IMR-90 (cell line): ENCODE data around the gene PTPRU. TPM values are rescaled to one million over a fixed set of nuclear protein-coding genes. Genes with fewer than 3 reads are reported as not detected.

Experiments used
- ATAC-seq: fragments of 200-7000 bp; cut with Tn5 transposase; 2 replicates; pipeline ENCODE4 v1.9.1; 2020; ENCODE audit warnings: low read depth, mild to moderate bottlenecking, moderate library complexity
- BruUV-seq: library from RNA; stranded (reverse); fragments of 400-500 nt; replicated peaks from 2 replicates; lab custom pipeline; 2021; lab: Mats Ljungman, UMichigan
- CTCF ChIA-PET: fragments of 300-600 bp; formaldehyde crosslinking; extraction: SDS; loops from one replicate; lab custom pipeline; 2021; ENCODE audit warnings: antibody characterized with exemption; lab: Yijun Ruan, JAX
- POLR2A ChIA-PET: fragments of 300-600 bp; sonication (Branson Sonifier 250); formaldehyde crosslinking; loops from one replicate; lab custom pipeline; 2022; ENCODE audit warnings: antibody characterized with exemption; ENCODE audit not compliant: unreplicated experiment; lab: Charles Lee
- DNase-seq: peaks from one replicate; pipeline ENCODE4 v3.0.0; 2013
- H2AFZ ChIP-seq: replicated peaks from 2 replicates; pipeline ENCODE3; 2013; ENCODE audit warnings: low read length, mild to moderate bottlenecking; ENCODE audit not compliant: poor library complexity
- H2AK5ac ChIP-seq: 2 replicates; pipeline ENCODE4 v1.6.1; 2013; ENCODE audit warnings: low read depth, low read length, inconsistent platforms
- H2AK9ac ChIP-seq: replicated peaks from 2 replicates; pipeline ENCODE3; 2013; ENCODE audit warnings: mild to moderate bottlenecking, low read depth, low read length, moderate library complexity; ENCODE audit not compliant: poor library complexity
- H2BK120ac ChIP-seq: 2 replicates; pipeline ENCODE4 v1.6.1; 2013; ENCODE audit warnings: low read depth, low read length, inconsistent platforms
- H2BK15ac ChIP-seq: 3 replicates; pipeline ENCODE4 v1.6.1; 2013; ENCODE audit warnings: low read depth, low read length, inconsistent platforms
- H2BK20ac ChIP-seq: 2 replicates; pipeline ENCODE4 v1.6.1; 2013; ENCODE audit warnings: low read depth, mild to moderate bottlenecking, inconsistent platforms, low read length, moderate library complexity
- H2BK5ac ChIP-seq: 2 replicates; pipeline ENCODE4 v1.6.1; 2013; ENCODE audit warnings: mild to moderate bottlenecking, low read depth, low read length, inconsistent platforms; ENCODE audit not compliant: poor library complexity, severe bottlenecking
- H3K14ac ChIP-seq: replicated peaks from 2 replicates; pipeline ENCODE4 v1.6.1; 2013; ENCODE audit warnings: low read depth, low read length, inconsistent platforms
- H3K18ac ChIP-seq: 2 replicates; pipeline ENCODE4 v1.6.1; 2013; ENCODE audit warnings: low read depth, low read length, control low read depth
- H3K23ac ChIP-seq: 2 replicates; pipeline ENCODE4 v1.6.1; 2013; ENCODE audit warnings: low read depth, low read length, inconsistent platforms
- H3K27ac ChIP-seq: 2 replicates; pipeline ENCODE4 v1.5.1; 2013; ENCODE audit warnings: mild to moderate bottlenecking, control low read depth, low read length; ENCODE audit not compliant: insufficient read depth
- H3K27me3 ChIP-seq: 2 replicates; pipeline ENCODE4 v1.6.1; 2013; ENCODE audit warnings: low read length; ENCODE audit not compliant: control insufficient read depth, insufficient read depth
- H3K36me3 ChIP-seq: 2 replicates; pipeline ENCODE4 v1.6.1; 2013; ENCODE audit warnings: low read length, mixed read lengths; ENCODE audit not compliant: control insufficient read depth, insufficient read depth
- H3K4ac ChIP-seq: 2 replicates; pipeline ENCODE4 v1.6.1; 2013; ENCODE audit warnings: low read depth, low read length, inconsistent platforms
- H3K4me1 ChIP-seq: 2 replicates; pipeline ENCODE4 v1.6.1; 2013; ENCODE audit warnings: low read length, mixed read lengths; ENCODE audit not compliant: control insufficient read depth, insufficient read depth
- H3K4me2 ChIP-seq: 2 replicates; pipeline ENCODE4 v1.6.1; 2013; ENCODE audit warnings: low read depth, mild to moderate bottlenecking, control low read depth, low read length, moderate library complexity
- H3K4me3 ChIP-seq: 2 replicates; pipeline ENCODE4 v1.5.1; 2013; ENCODE audit warnings: low read depth, mild to moderate bottlenecking, control low read depth, low read length, moderate library complexity; ENCODE audit not compliant: insufficient read depth
- H3K56ac ChIP-seq: 2 replicates; pipeline ENCODE4 v1.6.1; 2013; ENCODE audit warnings: low read length, inconsistent platforms; ENCODE audit not compliant: insufficient read depth; ENCODE audit errors: extremely low read depth
- H3K79me1 ChIP-seq, 2 experiments: 2 replicates each; pipeline ENCODE4 v1.6.1; 2013; ENCODE audit warnings: low read length in 2 of 2, inconsistent platforms in 1 of 2, low read depth in 1 of 2
- H3K9ac ChIP-seq: 2 replicates; pipeline ENCODE4 v1.6.1; 2013; ENCODE audit warnings: low read depth, low read length, control low read depth
- H3K9me1 ChIP-seq: 2 replicates; pipeline ENCODE4 v1.6.1; 2013; ENCODE audit warnings: low read length, inconsistent platforms; ENCODE audit not compliant: insufficient read depth
- H3K9me3 ChIP-seq: 2 replicates; pipeline ENCODE4 v1.6.1; 2013; ENCODE audit warnings: low read length; ENCODE audit not compliant: control insufficient read depth, insufficient read depth
- H4K20me1 ChIP-seq: 2 replicates; pipeline ENCODE4 v1.6.1; 2013; ENCODE audit warnings: low read length, inconsistent platforms; ENCODE audit not compliant: insufficient read depth
- H4K5ac ChIP-seq: 2 replicates; pipeline ENCODE4 v1.6.1; 2013; ENCODE audit warnings: mild to moderate bottlenecking, low read depth, low read length, control low read depth
- H4K8ac ChIP-seq, 2 experiments: 2 replicates each; pipeline ENCODE4 v1.6.1; 2013; ENCODE audit warnings: low read depth in 2 of 2, low read length in 2 of 2, control low read depth in 1 of 2, inconsistent platforms in 1 of 2
- H4K91ac ChIP-seq: 2 replicates; pipeline ENCODE4 v1.6.1; 2013; ENCODE audit warnings: low read depth, low read length, inconsistent platforms; ENCODE audit not compliant: insufficient read depth
- CHD1 ChIP-seq: IDR thresholded peaks from 2 replicates; pipeline ENCODE4 v1.6.1; 2012; ENCODE audit warnings: low read depth, low read length, improper control_type of control experiment
- MAZ ChIP-seq: IDR thresholded peaks from 2 replicates; pipeline ENCODE4 v1.6.1; 2012; ENCODE audit warnings: low read depth, mild to moderate bottlenecking, low read length, improper control_type of control experiment, moderate library complexity, borderline replicate concordance
- MXI1 ChIP-seq: IDR thresholded peaks from 2 replicates; pipeline ENCODE4 v1.6.1; 2012; ENCODE audit warnings: low read depth, mild to moderate bottlenecking, low read length, moderate library complexity, borderline replicate concordance
- RAD21 ChIP-seq: IDR thresholded peaks from 2 replicates; pipeline ENCODE4 v1.6.1; 2012; ENCODE audit warnings: low read length, improper control_type of control experiment
- WGBS, 2 experiments: methylation state at CpG; one replicate each; pipeline versions ENCODE4 v1.1.5 to v1.1.7; 2013; ENCODE audit warnings: missing lambda C conversion rate in 2 of 2; ENCODE audit not compliant: insufficient read length in 1 of 2; ENCODE audit errors: extremely low coverage in 2 of 2; 5-methylcytosine and 5-hydroxymethylcytosine counted together
- dilution Hi-C: fragments of 300-500 bp; cut with HindIII; formaldehyde crosslinking; loops from one replicate; pipeline ENCODE4 v1.14.3; 2018; ENCODE audit warnings: low sequenced_read_pairs; ENCODE audit not compliant: unreplicated experiment
- in situ Hi-C: fragments of 300-500 bp; cut with MboI; formaldehyde crosslinking; loops from 3 replicates; pipeline ENCODE4 v1.14.3; 2019; ENCODE audit warnings: low sequenced_read_pairs, inconsistent platforms, mixed read lengths
- intact Hi-C: fragments of 100-400 bp; cut with micrococcal nuclease; formaldehyde crosslinking; loops from 2 replicates; pipeline ENCODE4 v1.10.0; 2022
- polyA plus RNA-seq, 3 experiments: library from polyadenylated mRNA; depleted of rRNA; stranded (reverse); fragments of >200 nt; gene quantifications; 2 replicates each; pipeline ENCODE4 v1.2.3, GENCODE V29; 2012; ENCODE audit warnings: low replicate concordance in 1 of 3
- total RNA-seq: library from RNA; depleted of rRNA; stranded (reverse); fragments of >200 nt; gene quantifications from 2 replicates; pipeline ENCODE4 v1.2.3, GENCODE V29; 2012

Gene PTPRU
- total and polyA plus RNA-seq, 2 of the 4 experiments (the other 2 are of a cell fraction): 7.0 to 10.7 TPM

- Histone ChIP-seq H3K4me1 (peaks cover 15% of the 10 kb centered on the region), H2AFZ (no peak overlapping the region), H3K4me2 (no peak overlapping the region), H3K9ac (no peak overlapping the region), H2BK15ac (no peak overlapping the region), H3K4ac (no peak overlapping the region), H4K8ac (no peak overlapping the region), H3K9me3 (no peaks in the 10 kb centered on the region), H4K20me1 (no peaks in the 10 kb centered on the region), H2BK5ac (no peak overlapping the region), H3K27me3 (no peaks in the 10 kb centered on the region), H3K23ac (no peak overlapping the region), H3K56ac (no peak overlapping the region), H3K27ac (no peak overlapping the region), H3K4me3 (no peak overlapping the region), H3K36me3 (no peaks in the 10 kb centered on the region), H3K14ac (no peak overlapping the region), H4K91ac (no peak overlapping the region), H2BK120ac (no peak overlapping the region), H4K5ac (no peak overlapping the region), H2BK20ac (no peak overlapping the region), H3K9me1 (peaks cover 17% of the 10 kb centered on the region), H2AK5ac (no peak overlapping the region), H3K18ac (no peak overlapping the region), H2AK9ac (no peak overlapping the region), H3K79me1 (peaks cover 0 to 12% of the 10 kb centered on the region in 2 experiments; a peak in 1 of 4 replicates)
- 89% methylated on average over 3 of the region's 3 CpGs; no CpG with 5 or more reads in 1 of the 2 experiments for WGBS, 2 experiments
- ChIA-PET CTCF (no interaction called here), POLR2A (no interaction called here)
- ATAC-seq (no peak), DNase-seq (no peak)
- in situ Hi-C loops: loop anchor here (10.0 kb wide), 5 partner anchors 138 to 1138 kb away; no protein-coding TSS in a partner anchor
- no TSS peak for BruUV-seq
- intact Hi-C loops: loop anchor here (5.0 kb wide), 2 partner anchors 95 to 150 kb away; no protein-coding TSS in a partner anchor
- TF ChIP-seq CHD1: no peak
- no peak for TF ChIP-seq RAD21
- no peak for TF ChIP-seq MAZ
- no peak for TF ChIP-seq MXI1
- dilution Hi-C loops: no loop called here
Observed at GRCh38 chr1:29247044-29247443, 10.7 kb downstream of the PTPRU start.
